Measurements from ENCODE around the gene ZP2.

ZP2 gene

DNA sequence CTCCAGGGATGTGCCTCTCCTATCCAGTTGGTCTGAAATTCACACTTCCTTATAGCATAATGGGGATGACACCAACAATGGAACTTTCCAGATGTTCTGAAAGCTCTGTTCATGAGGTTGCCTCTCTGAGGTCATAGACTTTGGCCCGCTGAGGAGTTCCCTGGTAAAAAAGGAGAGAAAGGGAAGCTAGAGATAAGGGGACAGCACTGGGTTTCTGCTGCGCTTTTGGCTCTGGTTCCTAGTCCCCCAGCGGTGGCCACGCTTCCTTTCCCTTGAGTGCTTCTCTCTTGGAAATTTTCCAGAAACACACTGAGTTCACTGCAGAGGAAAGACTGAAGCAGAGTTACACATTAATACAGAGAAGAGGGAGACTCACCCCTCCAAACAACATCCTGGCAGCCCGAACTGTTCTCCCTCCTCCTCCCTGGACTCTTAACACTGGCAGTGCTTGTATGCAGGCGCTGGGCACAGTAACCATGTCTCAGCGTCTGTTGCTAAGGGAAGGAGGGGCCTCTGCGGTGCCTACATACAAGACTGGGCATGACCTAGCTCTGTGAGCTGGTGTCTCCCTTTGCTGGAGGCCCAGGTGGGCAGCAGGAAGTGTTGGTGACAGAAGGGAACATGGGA lies 60.9 kb downstream of the ZP2 start, which contains the start of gene DNAH3:
TSS of gene DNAH3 (minus strand) at position 472 of the 627 bp plus-strand sequence. CDS start 527 bp downstream, outside the sequence.
- DNase-seq (ENCODE audit: low read depth in 2 of 2): no peak
